ENCODE measurements around the gene GAB2. TPM values are rescaled to one million over a fixed set of nuclear protein-coding genes. Genes with fewer than 3 reads are reported as not detected.

GAB2 gene
- total and polyA plus RNA-seq, 10 of the 15 experiments (the other 5 are each of a cell fraction or from before 2014, with no cell fraction given), result 0.69 to 12.6 (median 3.8) TPM

GRCh38 chr11:78168539-78169477, 248.8 kb downstream of the GAB2 start:
- POLR2A ChIA-PET, result no interaction called here
- no peak for FAIRE-seq
- no peaks in the 10 kb centered on the region for H3K4me1 ChIP-seq (ENCODE audit: control insufficient read depth, insufficient read depth, low read length)
- TF ChIP-seq ZNF24 (IDR thresholded peaks at IDR 0.05), result no peak
- TF ChIP-seq TCF7 (IDR thresholded peaks at IDR 0.05; ENCODE audit: borderline replicate concordance), result no peak
- no peak for TF ChIP-seq EZH2 (IDR thresholded peaks at IDR 0.05; ENCODE audit: borderline replicate concordance, control insufficient read depth, low read depth, low read length)
- no peak for TF ChIP-seq BCL11A (IDR thresholded peaks at IDR 0.05; ENCODE audit: low read depth, low read length)
- TF ChIP-seq HDAC6 (IDR thresholded peaks at IDR 0.05; ENCODE audit: unreplicated experiment), result no peak
- no peak for TF ChIP-seq MAX (IDR thresholded peaks at IDR 0.05; ENCODE audit: low read depth, low read length)
- no peak for TF ChIP-seq PAX5 (IDR thresholded peaks at IDR 0.05; ENCODE audit: borderline replicate concordance, low read depth, low read length)
- no peak for TF ChIP-seq SMC3 (IDR thresholded peaks at IDR 0.05; ENCODE audit: borderline replicate concordance, low read length)
- no peak for TF ChIP-seq LARP7 (IDR thresholded peaks at IDR 0.05)
- no peak for TF ChIP-seq ZNF207 (IDR thresholded peaks at IDR 0.05; ENCODE audit: borderline replicate concordance)
- no peak for TF ChIP-seq SREBF1 (IDR thresholded peaks at IDR 0.05; ENCODE audit: low read length)
- no peak for TF ChIP-seq MXI1 (IDR thresholded peaks at IDR 0.05; ENCODE audit: low read depth, low read length)
- TF ChIP-seq TAF1 (IDR thresholded peaks at IDR 0.05; ENCODE audit: borderline replicate concordance, low read depth, low read length), result no peak
- no TSS peak for BruUV-seq (replicated peaks)
- CTCF ChIA-PET, result no interaction called here
- ATAC-seq, result no peak
- no peak overlapping the region for H3K4me2 ChIP-seq (ENCODE audit: control insufficient read depth, insufficient read depth)
- no peak overlapping the region for H3K27ac ChIP-seq (ENCODE audit: control insufficient read depth, insufficient read depth)
- H3K36me3 ChIP-seq (ENCODE audit: control insufficient read depth in 2 of 2, insufficient read depth in 2 of 2, low read length in 1 of 2), result peaks cover 0 to 4% of the 10 kb centered on the region in 2 experiments; a peak in 3 of 4 replicates
- no peaks in the 10 kb centered on the region for H3K79me2 ChIP-seq (ENCODE audit: control insufficient read depth, insufficient read depth, low read length)
- no peak overlapping the region for H3K9ac ChIP-seq (ENCODE audit: control insufficient read depth, insufficient read depth, low read length)
- WGBS (ENCODE audit: insufficient coverage, insufficient replicate concordance, low lambda C conversion rate, missing lambda C conversion rate), result 52% methylated on average over 17 of the region's 17 CpGs
- no peak for DNase-seq (ENCODE audit: low read depth, low spot score)
- H3K9me3 ChIP-seq (replicated peaks; ENCODE audit: control insufficient read depth, insufficient read depth, low read length), result no peaks in the 10 kb centered on the region
- H4K20me1 ChIP-seq (ENCODE audit: control insufficient read depth, insufficient read depth), result no peaks in the 10 kb centered on the region
- H3K27me3 ChIP-seq (replicated peaks in 1 of 2; ENCODE audit: control insufficient read depth in 2 of 2, insufficient read depth in 2 of 2, low read length in 1 of 2), result no peaks in the 10 kb centered on the region
- H2AFZ ChIP-seq (ENCODE audit: control insufficient read depth, low read depth, low read length), result no peak overlapping the region
- in situ Hi-C loops (cut with MboI), result no loop called here
- SMC1A ChIA-PET (ENCODE audit: uncharacterized antibody, unreplicated experiment), result no interaction called here
- RAD21 ChIA-PET (ENCODE audit: unreplicated experiment), result no interaction called here
- intact Hi-C loops (cut with micrococcal nuclease; ENCODE audit: unreplicated experiment), result no loop called here
- H3K4me3 ChIP-seq, result no peak overlapping the region
